IPS DF 4.7 (cell line): ENCODE results near the gene REP15.
"Not testable (repeated sequence)": the region's sequence is repeated elsewhere in the genome, so short reads cannot be mapped to it uniquely, and the experiment has no call there.

Experiments used
- DNase-seq: peaks from one replicate; pipeline ENCODE4 v3.0.0-alpha.2; 2013; ENCODE audit warnings: low spot score; ENCODE audit errors: extremely low read depth

Gene REP15, protein sequence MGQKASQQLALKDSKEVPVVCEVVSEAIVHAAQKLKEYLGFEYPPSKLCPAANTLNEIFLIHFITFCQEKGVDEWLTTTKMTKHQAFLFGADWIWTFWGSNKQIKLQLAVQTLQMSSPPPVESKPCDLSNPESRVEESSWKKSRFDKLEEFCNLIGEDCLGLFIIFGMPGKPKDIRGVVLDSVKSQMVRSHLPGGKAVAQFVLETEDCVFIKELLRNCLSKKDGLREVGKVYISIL

DNA sequence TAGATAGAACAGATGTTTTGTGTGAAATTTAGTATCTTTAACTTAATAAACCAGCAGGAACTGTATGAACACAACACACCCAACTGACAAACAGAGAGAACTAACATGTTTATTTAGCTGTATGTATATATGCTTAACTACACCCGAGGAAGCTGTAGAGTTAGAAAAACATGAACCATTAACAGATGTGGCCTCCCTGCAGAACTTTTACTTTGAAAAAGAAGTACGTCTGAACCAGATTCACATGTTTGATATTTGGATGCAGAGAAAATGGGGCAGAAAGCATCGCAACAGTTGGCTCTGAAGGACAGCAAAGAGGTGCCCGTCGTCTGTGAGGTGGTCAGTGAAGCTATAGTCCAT, at the start of gene REP15:
Gene REP15, plus strand, starts transcription at position 155 of the 360 bp plus-strand sequence. Its CDS starts 116 bp downstream, at position 271.
- no peak for DNase-seq

DNA sequence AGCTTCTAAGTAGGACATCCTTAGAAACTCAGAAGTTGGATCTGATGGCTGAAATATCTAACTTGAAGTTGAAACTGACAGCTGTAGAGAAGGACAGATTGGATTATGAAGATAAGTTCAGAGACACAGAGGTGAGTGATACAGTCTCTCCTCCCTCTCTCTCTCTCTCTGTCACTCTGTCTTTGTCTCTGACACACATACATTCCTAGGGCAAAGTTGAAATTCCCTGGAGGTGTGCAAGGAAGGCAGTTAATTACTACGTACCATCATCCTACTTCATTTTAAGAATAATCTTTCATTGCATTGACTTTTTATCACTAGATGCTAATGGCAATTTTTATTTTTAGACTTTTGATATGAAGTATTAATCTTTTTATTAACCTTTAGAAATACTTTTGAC, 46.2 kb upstream of the REP15 start:
- no peak for DNase-seq

DNA sequence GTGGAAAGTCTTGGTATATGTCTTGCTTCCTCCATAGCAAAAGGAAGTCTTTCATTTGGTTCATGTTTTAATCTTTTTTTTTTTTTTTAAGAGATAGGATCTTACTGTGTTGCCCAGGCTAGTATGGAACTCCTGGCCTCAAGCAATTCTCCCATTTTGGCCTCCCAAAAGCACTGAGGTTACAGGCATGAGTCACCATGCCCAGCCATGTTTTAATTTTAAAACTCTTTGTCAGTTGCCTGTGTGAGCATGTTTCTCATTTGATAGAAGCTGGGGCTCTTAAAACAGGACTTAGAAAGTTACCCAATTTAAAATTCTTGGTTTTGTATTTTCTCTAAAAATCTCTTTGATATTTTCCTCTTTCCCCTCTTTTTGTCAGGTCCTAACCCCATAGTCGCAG, 45.0 kb upstream of the REP15 start:
- DNase-seq, result no peak

GRCh38 chr12:27652174-27652763, 44.0 kb upstream of the REP15 start:
- DNase-seq, result peak; percentile 75

- no peak for DNase-seq
Measured at GRCh38 chr12:27653661-27654060, 42.6 kb upstream of the REP15 start.

GRCh38 chr12:27655476-27655875, 40.8 kb upstream of the REP15 start:
- DNase-seq, result not testable (repeated sequence)

GRCh38 chr12:27657296-27657695, 39.0 kb upstream of the REP15 start:
- no peak for DNase-seq

- no peak for DNase-seq
Measured at GRCh38 chr12:27665704-27666103, 30.5 kb upstream of the REP15 start.

GRCh38 chr12:27666510-27666909, 29.7 kb upstream of the REP15 start:
- DNase-seq, result no peak

GRCh38 chr12:27667540-27667939, 28.7 kb upstream of the REP15 start:
- DNase-seq, result no peak

DNA sequence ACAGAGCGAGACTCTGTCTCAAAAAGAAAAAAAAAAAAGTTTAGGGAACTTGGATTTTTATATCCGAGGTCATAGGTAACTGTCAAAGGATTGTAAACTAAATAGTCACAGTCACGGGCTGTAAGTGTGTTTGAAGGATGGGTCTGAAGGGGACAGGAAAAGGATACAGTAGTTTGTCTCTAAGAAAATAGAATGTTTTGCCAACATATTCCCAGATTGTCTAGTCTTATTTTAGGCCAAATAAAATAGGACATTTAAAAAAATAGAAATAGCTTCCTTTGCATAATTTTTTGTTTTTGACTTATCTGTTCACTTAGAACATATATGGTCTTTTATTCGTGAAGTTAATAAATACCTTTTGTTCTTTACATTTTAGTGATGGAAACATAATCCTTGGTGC, 24.2 kb upstream of the REP15 start:
- DNase-seq, result no peak

GRCh38 chr12:27672643-27673042, 23.6 kb upstream of the REP15 start:
- no peak for DNase-seq

DNA sequence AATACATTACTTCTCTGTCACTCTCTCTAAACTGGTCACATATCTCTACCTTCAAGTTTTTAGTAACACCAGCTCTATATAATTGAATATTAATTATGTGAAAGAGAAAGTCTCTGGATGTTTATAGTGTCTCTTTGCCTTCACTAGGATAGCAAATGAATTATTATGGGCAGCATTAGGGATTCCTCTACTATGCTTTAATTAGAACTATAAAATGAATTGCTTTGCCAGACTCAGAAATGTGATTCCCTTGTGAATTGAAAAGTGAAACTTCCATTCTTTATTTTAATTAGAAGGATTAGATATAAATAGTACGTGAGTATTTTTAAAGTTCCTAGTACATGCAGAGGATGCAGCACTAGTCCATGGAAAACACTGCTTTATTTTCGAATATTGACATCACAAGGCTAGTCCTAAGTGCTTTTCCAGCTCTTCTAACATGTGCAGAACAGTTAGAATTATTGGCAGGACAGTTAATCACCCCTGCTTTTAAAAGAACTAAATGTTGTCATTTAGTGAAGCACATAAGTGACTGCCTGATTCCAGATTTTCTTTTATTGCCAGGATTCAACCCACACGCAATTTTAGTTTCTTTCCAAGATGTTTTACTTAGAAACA, 23.0 kb upstream of the REP15 start:
- no peak for DNase-seq

- no peak for DNase-seq
Measured at GRCh38 chr12:27674989-27675388, 21.3 kb upstream of the REP15 start.

DNA sequence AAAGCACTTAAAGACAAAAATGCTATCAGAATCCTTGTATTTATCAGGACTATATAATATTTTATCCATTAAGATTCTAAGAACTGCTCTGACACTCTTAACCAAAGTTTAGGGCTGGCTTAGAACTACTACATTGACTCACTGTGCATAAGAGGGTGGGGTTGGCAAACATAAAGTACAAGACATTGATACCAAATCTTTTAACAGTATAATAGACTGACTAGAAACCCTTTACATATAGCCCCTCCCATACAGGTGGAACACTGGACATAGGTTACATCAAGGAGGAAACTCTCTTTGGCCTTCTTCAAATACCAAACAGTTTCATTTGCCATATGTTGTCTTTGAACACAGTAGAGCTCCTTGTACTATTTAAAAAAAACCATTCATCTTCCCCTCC, 15.6 kb upstream of the REP15 start:
- no peak for DNase-seq

DNA sequence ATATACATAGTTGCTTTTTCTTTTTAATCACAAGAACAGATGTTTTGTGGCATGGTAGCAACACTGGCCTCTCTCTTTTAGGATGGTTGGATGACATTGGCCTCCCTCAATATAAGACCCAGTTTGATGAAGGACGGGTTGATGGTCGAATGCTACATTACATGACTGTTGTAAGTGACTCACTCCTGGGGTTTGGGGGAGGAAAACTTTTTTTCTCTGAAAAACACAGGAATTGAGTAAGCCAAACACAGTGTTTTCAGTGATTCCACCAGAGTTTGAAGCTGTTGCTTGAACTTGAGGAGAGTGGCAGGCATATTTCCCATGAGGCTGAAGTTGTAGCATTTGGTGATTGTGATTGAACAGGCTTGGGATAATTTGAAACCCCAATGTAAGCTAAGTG, 13.7 kb upstream of the REP15 start:
- no peak for DNase-seq

DNA sequence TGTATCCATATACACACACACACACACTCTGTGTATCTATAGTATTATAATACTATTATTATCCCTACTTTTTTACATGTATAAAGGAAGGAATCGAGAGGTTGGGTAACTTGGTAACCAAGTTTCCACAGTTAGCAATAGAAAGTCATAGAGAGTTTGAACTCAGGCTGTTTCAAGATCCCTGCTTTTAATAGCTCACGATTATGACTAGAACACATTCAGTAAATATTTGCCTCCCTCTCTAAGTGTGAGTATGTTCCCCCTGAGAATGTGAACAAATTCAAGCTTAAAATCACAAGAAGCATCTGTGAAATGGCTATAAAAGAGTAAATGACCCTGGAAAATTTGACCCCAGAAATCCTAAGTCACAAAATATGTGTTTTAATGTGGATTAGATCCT, 11.0 kb upstream of the REP15 start:
- DNase-seq, result no peak

GRCh38 chr12:27686147-27686546, 10.1 kb upstream of the REP15 start:
- DNase-seq, result no peak

- no peak for DNase-seq
Measured at GRCh38 chr12:27688671-27689070, 7.6 kb upstream of the REP15 start.

GRCh38 chr12:27689558-27690180, 6.6 kb upstream of the REP15 start:
- DNase-seq, result no peak

GRCh38 chr12:27693403-27693802, 2.8 kb upstream of the REP15 start:
- DNase-seq, result no peak

GRCh38 chr12:27695556-27696292, 523 bp upstream of the REP15 start:
- DNase-seq, result no peak
